GM23338 (cell line): ENCODE measurements around the gene SMIM28. TPM values are rescaled to one million over a fixed set of nuclear protein-coding genes. Genes with fewer than 3 reads are reported as not detected.

ENCODE experiments used
- ATAC-seq: fragments of 200-7000 bp; cut with Tn5 transposase; 3 replicates; pipeline ENCODE4 v1.9.1; 2020
- DNase-seq: peaks from one replicate; pipeline ENCODE4 v3.0.0-alpha.2; 2015; ENCODE audit warnings: low spot score
- H2AFZ ChIP-seq: fragments of 200-600 bp; sonication (generic); 2 replicates; pipeline ENCODE4 v1.8.0; 2016; ENCODE audit warnings: antibody characterized with exemption, mild to moderate bottlenecking, moderate library complexity
- H3F3A ChIP-seq: fragments of 200-600 bp; sonication (generic); replicated peaks from 2 replicates; pipeline ENCODE4 v1.8.0; 2017; ENCODE audit warnings: antibody characterized with exemption, mixed run types, low read depth
- H3K27ac ChIP-seq: fragments of 200-600 bp; sonication (generic); 2 replicates; pipeline ENCODE4 v1.6.1; 2016; ENCODE audit warnings: low read depth
- H3K27me3 ChIP-seq: fragments of 200-600 bp; sonication (generic); 2 replicates; pipeline ENCODE4 v1.8.0; 2016; ENCODE audit warnings: mild to moderate bottlenecking, mixed run types, moderate library complexity; ENCODE audit not compliant: insufficient read depth
- H3K36me3 ChIP-seq: fragments of 200-600 bp; sonication (generic); 2 replicates; pipeline ENCODE4 v1.8.0; 2016; ENCODE audit warnings: mild to moderate bottlenecking; ENCODE audit not compliant: insufficient read depth
- H3K4me1 ChIP-seq: fragments of 200-600 bp; sonication (generic); 2 replicates; pipeline ENCODE4 v1.8.0; 2016; ENCODE audit warnings: mild to moderate bottlenecking, moderate library complexity; ENCODE audit not compliant: insufficient read depth
- H3K4me2 ChIP-seq: fragments of 200-600 bp; sonication (generic); 2 replicates; pipeline ENCODE4 v1.7.1; 2017; ENCODE audit warnings: mixed run types
- H3K4me3 ChIP-seq: fragments of 200-600 bp; sonication (generic); 2 replicates; pipeline ENCODE4 v1.6.1; 2016; ENCODE audit warnings: mixed run types
- H3K79me2 ChIP-seq: fragments of 200-600 bp; sonication (generic); replicated peaks from 2 replicates; pipeline ENCODE4 v1.8.0; 2017; ENCODE audit warnings: mild to moderate bottlenecking; ENCODE audit not compliant: insufficient read depth
- H3K9me2 ChIP-seq: fragments of 200-600 bp; sonication (generic); 2 replicates; pipeline ENCODE4 v1.8.0; 2017; ENCODE audit not compliant: insufficient read depth
- H4K20me1 ChIP-seq: fragments of 200-600 bp; sonication (generic); replicated peaks from 2 replicates; pipeline ENCODE4 v1.8.0; 2017; ENCODE audit warnings: mild to moderate bottlenecking; ENCODE audit not compliant: insufficient read depth
- H3K27ac Mint-ChIP-seq: 2 replicates; pipeline ENCODE4 v1.8.0; 2020; ENCODE audit warnings: inconsistent platforms, mild to moderate bottlenecking, moderate library complexity, mixed read lengths
- H3K27me3 Mint-ChIP-seq: 3 replicates; pipeline ENCODE4 v1.8.0; 2022; ENCODE audit warnings: low read depth, mild to moderate bottlenecking, moderate library complexity, mixed read lengths, inconsistent platforms; ENCODE audit not compliant: insufficient read depth, poor library complexity
- H3K36me3 Mint-ChIP-seq: 3 replicates; pipeline ENCODE4 v1.8.0; 2021; ENCODE audit warnings: low read depth, mild to moderate bottlenecking, inconsistent platforms, moderate library complexity, mixed read lengths
- H3K4me1 Mint-ChIP-seq: 3 replicates; pipeline ENCODE4 v1.8.0; 2020; ENCODE audit warnings: mild to moderate bottlenecking, inconsistent platforms, mixed read lengths
- H3K4me3 Mint-ChIP-seq: 3 replicates; pipeline ENCODE4 v1.8.0; 2021; ENCODE audit warnings: moderate library complexity, mild to moderate bottlenecking, inconsistent platforms, mixed read lengths
- H3K9me3 Mint-ChIP-seq: 3 replicates; pipeline ENCODE4 v1.8.0; 2020; ENCODE audit warnings: moderate library complexity, mild to moderate bottlenecking, inconsistent platforms, mixed read lengths
- CREB1 ChIP-seq: fragments of 250-450 bp; sonication (Bioruptor Pico); IDR thresholded peaks from 2 replicates; pipeline ENCODE4 v1.5.0; 2020; ENCODE audit warnings: low read depth, mild to moderate bottlenecking, moderate library complexity
- CTCF ChIP-seq, 2 experiments: fragments of 200-600 bp in 1 of 2; sonication (generic) in 1 of 2; conservative IDR thresholded peaks; 2 replicates each; pipeline versions ENCODE4 v1.5.1 to v1.6.1; 2016 to 2017; ENCODE audit warnings: antibody characterized with exemption in 2 of 2, low read depth in 2 of 2, mild to moderate bottlenecking in 2 of 2, moderate library complexity in 1 of 2
- EZH2 ChIP-seq: fragments of 200-600 bp; sonication (generic); IDR thresholded peaks from one replicate; pipeline ENCODE4 v1.8.0; 2017; ENCODE audit warnings: antibody characterized with exemption, mild to moderate bottlenecking, low read depth; ENCODE audit not compliant: unreplicated experiment
- JUNB ChIP-seq: IDR thresholded peaks from one replicate; pipeline ENCODE4 v1.6.1; 2016; ENCODE audit warnings: antibody characterized with exemption; ENCODE audit not compliant: unreplicated experiment
- NANOG ChIP-seq: IDR thresholded peaks from 2 replicates; pipeline ENCODE4 v1.6.1; 2016; ENCODE audit warnings: antibody characterized with exemption, borderline replicate concordance
- POLR2AphosphoS5 ChIP-seq: IDR thresholded peaks from 2 replicates; pipeline ENCODE4 v1.6.1; 2016; ENCODE audit warnings: antibody characterized with exemption, low read depth
- REST ChIP-seq: IDR thresholded peaks from one replicate; pipeline ENCODE4 v1.6.1; 2018; ENCODE audit warnings: antibody characterized with exemption; ENCODE audit not compliant: unreplicated experiment
- STAT1 ChIP-seq: IDR thresholded peaks from one replicate; pipeline ENCODE4 v1.6.1; 2016; ENCODE audit warnings: antibody characterized with exemption; ENCODE audit not compliant: unreplicated experiment
- ZNF331 ChIP-seq: fragments of 250-450 bp; sonication (Bioruptor Pico); IDR thresholded peaks from 2 replicates; pipeline ENCODE4 v1.5.0; 2020; ENCODE audit warnings: low read depth, mild to moderate bottlenecking, moderate library complexity
- polyA plus RNA-seq: library from polyadenylated mRNA; unstranded; fragments of >200 nt; fragmentation: Nextera tagmentation; extraction: Ambion mirVana; gene quantifications from 2 replicates; pipeline ENCODE4 v1.2.1, GENCODE V29; 2016
- total RNA-seq: library from RNA; depleted of rRNA; stranded (reverse); fragments of >200 nt; shearing (Covaris generic); gene quantifications from 2 replicates; pipeline ENCODE4 v1.2.3, GENCODE V29; 2014

SMIM28 gene
- total and polyA plus RNA-seq, 2 experiments from 2014 or later = not detected

GRCh38 chr6:138403801-138404665, 26.3 kb downstream of the SMIM28 start, which contains the start of gene HEBP2:
Gene HEBP2 (plus strand): TSS chr6:138404223. CDS start chr6:138404496, 273 bp downstream.
- ATAC-seq = peak; percentile 88
- peaks cover 35% of the 10 kb centered on the region for H3K36me3 Mint-ChIP-seq
- peaks cover 25% of the 10 kb centered on the region for H3K36me3 ChIP-seq

More at GRCh38 chr6:138403801-138404665, 26.3 kb downstream of the SMIM28 start, which contains the start of gene HEBP2:
- peak within 1 kb of the TSS; percentile 81 for H3K27ac Mint-ChIP-seq
- TF ChIP-seq JUNB (no peak), CTCF (conservative IDR thresholded peaks at IDR 0.05; ENCODE audit: low read depth in 2 of 2) (peak; percentile 49 to 82), ZNF331 (CRISPR knock-in tag) (no peak), CREB1 (peak; percentile 52; the same call in 1 of the 2 replicates), STAT1 (no peak), NANOG (no peak), REST (peak; percentile 12), POLR2AphosphoS5 (peak; percentile 73), EZH2 (no peak)
- Histone ChIP-seq H3K27me3 (no peaks in the 10 kb centered on the region), H2AFZ (peak within 1 kb of the TSS; percentile 100), H3K4me2 (peak within 1 kb of the TSS; percentile 98), H3K27ac (peak within 1 kb of the TSS; percentile 93), H3F3A (no peaks in the 10 kb centered on the region; the same call in 1 of the 2 replicates), H3K4me3 (peak within 1 kb of the TSS; percentile 97), H3K9me2 (no peaks in the 10 kb centered on the region), H4K20me1 (no peaks in the 10 kb centered on the region), H3K4me1 (no peaks in the 10 kb centered on the region; the same call in 1 of the 2 replicates), H3K79me2 (no peaks in the 10 kb centered on the region)
- H3K27me3 Mint-ChIP-seq = peaks cover 7% of the 10 kb centered on the region
- peak; percentile 99 for DNase-seq
- H3K4me1 Mint-ChIP-seq = peaks cover 5% of the 10 kb centered on the region
- no peaks in the 10 kb centered on the region for H3K9me3 Mint-ChIP-seq
- H3K4me3 Mint-ChIP-seq = peak within 1 kb of the TSS; percentile 88
